Activated CD8-positive, alpha-beta memory T cell treated with anti-CD3 and anti-CD28 coated beads, Interleukin-2, amount 50 U/mL, for 48 hours (primary cell): Measurements from ENCODE around the gene SSUH2.
"Not testable (repeated sequence)": the region's sequence is repeated elsewhere in the genome, so short reads cannot be mapped to it uniquely, and the experiment has no call there.

ENCODE experiments used
- DNase-seq: peaks from one replicate; pipeline ENCODE4 v3.0.0-alpha.2; 2020

Gene SSUH2

DNA sequence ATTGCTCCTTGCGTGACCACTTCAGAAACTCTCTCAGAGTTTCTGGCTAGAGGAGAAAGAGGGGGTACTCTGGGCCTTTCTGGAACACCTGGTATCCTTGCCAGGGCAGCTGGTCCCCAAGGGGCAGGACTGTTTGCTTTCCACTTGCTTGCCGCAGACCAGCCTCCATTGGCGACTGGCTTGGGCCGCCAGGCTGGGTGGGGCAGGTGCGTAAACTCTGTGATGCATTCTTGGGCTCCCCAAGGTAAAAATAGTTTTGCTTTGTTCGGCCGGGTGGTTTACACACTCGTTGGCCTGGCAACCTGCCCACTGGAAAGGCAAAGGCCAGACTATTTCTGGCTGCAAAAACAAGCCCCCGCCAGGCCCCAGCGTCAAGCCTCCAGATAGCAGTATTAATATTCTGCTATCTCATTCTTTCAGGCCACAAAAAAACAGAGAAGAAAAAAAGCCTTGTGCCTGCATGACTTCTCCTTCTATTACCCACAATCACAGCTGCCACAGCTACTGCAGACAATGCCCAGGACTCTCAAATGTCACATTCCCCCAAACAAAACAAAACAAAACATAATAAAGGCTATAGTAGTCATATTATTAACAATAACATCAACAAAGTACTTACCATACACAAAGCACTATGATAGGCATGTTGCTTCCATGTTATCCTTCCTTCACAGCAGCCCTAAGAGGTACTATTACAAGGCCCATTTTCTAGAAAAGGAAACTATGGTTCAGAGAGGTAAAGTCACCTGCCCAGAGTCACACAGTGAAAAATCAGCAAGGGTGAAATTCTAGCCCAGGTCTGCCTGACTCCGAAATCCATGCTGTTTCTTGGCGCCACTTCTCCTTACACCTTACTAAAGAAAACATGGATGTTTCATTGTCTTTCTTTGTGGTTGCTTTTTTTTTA lies 14.0 kb upstream of the SSUH2 start:
- no peak for DNase-seq

DNA sequence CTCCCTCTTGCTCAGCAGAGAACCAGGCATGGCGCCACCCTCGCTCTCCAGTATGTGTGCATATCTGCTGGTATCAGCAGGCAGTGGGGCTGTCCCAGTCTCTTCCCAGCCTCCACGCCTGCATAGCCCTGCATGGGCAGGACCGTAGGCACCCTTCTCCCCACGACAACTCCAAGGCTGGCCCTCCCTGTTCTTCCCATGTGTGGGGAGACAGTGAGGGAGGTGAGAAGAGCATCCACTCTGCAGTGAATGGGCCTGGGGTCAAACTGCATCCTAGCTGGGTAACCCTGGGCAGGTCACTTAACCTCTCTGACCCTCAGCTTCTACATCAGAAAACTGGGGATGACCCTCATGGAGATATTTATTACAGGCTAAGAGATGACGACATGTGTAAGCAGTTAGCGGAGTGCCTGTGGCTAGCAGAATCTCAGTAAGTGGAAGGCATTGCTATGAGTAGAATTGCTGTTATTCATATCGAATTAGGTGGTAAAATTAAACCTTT lies 13.3 kb upstream of the SSUH2 start:
- DNase-seq = no peak

DNA sequence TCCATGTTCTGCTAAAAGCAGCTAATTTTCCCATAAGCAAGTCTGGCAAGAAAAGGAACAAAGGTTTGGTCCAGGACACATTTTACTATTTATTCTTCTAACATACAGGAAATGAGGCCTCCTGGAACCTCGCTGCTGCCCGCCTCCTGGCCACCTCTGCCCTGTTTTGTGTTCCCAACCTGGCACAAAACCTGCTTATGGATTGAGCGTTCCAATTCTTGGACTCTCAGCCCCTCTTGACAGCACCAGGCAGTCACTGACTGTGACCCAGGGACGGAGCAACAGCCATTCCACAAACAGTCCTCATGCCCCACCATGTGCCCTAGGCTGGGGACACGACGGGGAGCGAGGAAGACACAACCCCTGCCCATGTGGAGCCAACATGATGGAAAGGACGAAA lies 11.6 kb upstream of the SSUH2 start:
- no peak for DNase-seq

DNA sequence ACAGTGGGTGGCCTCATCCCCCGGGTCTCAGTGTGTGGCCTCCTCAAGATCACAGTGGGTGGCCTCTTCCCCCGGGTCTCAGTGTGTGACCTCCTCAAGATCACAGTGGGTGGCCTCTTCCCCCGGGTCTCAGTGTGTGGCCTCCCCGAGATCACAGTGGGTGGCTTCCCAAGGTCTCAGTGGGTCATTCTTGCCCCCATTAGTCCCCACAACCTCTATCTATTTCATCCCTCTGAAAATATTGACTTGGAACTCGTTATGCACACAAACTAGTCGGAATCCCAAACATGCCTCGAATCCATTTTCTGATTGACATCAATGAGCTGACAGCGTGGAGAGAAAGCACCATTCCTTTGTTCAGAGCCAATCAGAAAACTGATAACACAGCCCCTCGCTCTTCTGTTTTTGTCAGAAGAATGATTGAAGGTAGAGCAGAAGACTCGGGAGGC lies 10.8 kb upstream of the SSUH2 start:
- no peak for DNase-seq

DNA sequence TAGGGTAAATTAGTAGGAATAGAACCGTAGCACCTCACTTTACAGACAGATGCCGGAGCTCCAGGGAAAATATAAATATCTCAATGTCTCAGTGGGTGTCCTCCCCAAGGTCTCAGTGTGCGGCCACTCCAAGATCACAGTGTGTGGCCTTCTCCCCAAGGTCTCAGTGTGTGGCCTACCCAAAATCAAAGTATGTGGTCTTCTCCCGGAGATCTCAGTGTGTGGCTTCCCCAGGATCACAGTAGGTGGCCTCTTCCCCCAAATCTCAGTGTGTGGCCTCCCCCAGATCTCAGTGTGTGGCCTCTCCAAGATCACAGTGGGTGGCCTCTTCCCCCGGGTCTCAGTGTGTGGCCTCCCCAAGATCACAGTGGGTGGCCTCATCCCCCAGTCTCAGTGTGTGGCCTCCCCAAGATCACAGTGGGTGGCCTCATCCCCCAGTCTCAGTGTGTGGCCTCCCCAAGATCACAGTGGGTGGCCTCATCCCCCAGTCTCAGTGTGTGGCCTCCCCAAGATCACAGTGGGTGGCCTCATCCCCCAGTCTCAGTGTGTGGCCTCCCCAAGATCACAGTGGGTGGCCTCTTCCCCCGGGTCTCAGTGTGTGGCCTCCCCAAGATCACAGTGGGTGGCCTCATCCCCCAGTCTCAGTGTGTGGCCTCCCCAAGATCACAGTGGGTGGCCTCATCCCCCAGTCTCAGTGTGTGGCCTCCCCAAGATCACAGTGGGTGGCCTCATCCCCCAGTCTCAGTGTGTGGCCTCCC lies 10.2 kb upstream of the SSUH2 start:
- not testable (repeated sequence) for DNase-seq

DNA sequence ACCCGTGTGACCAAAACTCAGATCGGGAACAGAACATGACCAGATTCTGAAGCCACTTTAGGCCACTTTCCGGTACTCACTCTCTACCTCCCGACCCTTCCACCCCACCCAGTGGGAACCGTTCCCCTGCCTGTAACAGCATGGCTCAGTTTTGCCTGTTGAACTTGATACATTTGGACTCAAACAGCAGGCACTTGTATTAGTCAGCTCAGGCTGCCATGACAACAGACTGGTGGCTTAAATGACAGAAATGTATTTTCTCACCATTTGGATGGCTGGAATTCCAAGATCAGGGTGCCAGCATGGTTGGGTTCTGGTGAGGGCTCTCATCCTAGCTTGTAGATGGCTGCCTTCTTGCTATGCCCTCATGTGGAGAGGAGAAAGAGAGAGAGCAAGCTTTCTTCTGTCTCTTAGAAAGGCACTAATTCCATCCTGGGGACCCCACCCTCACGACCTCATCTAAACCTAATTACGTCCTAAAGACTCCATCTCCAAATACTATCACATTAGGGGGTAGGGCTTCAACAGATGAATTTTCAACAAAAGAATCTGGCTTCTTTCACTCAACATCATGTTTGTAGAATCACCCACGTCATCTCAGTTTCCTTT lies 9.3 kb upstream of the SSUH2 start:
- DNase-seq = no peak

DNA sequence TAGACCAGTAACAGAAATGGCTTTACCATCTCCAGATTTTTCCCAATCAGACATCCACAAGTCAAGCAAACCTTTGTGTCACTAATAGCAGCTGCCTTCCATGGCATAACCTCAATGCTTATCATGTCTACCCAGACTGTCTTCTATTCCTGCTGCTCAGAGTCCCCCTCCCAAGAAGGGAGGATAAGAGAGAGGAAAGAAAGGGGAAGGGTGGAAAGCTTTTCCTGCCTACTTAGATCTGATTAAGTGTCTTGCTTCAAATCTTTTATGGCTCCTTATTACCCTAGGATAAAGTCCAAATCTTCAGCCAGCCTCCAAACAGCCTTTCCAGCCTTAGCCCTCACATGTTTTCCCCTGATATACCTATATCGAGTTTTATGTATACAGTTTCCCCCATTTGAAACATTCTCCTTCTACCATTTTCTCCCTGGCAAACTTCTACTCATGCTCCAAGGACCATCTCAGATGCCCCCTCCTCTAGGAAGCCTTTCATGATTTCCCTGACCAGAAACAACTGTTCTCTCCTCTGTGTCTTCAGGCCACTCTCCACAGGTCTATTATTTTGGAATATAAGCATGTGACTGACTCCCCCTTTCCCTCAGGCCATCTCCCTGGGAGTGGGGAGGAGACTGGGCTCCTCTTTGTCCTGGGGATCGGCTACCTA lies 7.9 kb upstream of the SSUH2 start:
- DNase-seq = no peak

DNA sequence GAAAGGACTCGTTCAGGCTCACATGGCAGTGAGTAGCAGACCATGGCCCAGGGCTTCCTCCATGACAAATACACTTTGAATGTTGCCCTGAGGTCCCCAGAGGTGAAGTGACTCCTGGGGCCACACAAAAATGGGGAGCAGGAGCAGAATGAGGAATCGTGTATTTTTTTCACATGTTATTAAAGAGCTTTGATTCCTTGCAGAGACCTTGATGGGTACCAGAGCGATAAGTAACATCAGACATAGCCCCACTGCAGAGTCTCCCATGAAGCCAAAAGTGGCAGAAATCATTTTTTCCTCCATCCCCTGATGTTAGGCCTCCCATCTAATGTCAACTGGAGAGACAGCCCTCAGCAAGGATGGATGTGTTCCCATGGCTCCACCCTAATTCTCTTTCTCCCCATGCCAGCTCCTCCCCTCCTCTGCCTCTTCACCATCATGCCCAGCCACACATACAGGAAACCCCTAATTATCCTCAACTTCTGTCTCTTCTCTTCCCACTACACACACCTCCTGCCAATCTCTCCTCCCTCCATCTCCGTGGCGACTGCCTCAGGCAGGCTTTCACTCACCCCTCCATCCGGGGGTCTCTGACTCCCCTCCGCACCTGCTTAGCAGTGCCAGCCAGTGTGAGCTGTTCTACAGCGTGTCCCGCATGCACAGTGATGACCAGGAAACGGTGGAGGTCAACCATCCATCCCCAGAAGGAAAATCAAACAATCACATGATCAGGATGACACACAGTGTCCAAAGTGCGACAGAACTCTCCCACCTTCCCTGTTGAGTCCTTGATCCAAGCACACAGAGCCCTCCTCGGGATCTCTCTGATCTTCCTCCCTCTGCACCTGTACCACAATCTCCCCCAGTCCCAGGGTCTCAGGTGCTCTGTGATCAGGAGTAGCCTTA lies 7.1 kb upstream of the SSUH2 start:
- no peak for DNase-seq

DNA sequence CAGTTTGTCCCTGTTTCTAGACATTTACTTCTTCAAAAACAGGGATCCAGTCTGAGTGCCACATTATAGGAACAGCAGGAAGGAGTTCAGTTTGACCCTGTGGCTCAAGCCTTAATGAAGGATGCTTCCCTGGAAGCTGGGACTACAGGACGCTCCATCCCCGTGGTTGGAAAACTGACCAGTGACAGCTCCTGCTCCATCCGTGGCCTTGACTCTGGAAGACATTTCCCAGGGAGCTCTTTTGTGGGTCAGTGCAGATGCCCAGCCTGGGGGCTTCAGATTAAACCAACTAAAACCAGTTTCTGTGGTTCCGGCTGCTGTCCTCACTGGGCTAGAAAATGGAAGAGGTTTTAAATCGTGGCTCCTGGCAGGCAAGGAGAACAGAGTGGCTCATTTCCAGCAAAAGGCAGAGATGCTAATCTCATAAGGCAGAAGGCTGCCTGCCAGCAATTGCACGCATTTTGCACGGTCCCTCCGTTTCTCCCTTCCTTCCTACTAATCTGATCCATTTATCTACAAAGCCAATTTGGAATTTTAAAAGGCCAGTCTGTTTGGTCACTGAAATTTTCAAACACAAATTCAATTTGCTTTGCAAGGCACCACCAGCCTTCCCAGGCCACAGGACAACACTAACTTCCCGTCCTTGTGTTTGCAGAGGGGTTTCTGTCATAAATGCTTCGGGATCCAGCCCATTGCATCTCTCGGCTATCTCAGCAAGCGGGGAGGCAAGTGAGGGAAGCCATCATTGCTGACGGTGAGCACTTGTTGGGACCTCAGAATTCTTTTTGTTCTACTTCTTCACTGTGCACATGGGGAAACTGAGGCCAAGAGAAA lies 6.2 kb upstream of the SSUH2 start:
- DNase-seq = no peak

DNA sequence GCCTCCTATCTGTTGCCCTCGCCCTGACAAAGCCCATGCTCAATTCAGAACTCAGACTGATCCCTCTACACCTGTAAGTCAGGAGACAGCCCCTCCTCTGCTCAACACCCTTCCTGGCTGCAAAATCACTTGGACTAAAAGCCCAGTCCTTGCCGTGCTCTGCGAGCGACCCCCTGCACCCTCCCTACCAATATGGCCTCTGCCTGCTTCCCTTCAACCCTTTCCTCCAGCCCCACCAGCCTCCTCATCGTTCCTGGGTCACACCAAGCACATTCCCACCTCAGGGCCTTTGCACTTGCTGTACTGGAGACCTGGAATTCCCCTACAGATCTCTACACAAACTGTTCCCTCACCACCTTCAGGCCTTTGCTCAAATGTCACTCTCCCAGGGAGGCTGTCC lies 5.2 kb upstream of the SSUH2 start:
- DNase-seq = no peak

DNA sequence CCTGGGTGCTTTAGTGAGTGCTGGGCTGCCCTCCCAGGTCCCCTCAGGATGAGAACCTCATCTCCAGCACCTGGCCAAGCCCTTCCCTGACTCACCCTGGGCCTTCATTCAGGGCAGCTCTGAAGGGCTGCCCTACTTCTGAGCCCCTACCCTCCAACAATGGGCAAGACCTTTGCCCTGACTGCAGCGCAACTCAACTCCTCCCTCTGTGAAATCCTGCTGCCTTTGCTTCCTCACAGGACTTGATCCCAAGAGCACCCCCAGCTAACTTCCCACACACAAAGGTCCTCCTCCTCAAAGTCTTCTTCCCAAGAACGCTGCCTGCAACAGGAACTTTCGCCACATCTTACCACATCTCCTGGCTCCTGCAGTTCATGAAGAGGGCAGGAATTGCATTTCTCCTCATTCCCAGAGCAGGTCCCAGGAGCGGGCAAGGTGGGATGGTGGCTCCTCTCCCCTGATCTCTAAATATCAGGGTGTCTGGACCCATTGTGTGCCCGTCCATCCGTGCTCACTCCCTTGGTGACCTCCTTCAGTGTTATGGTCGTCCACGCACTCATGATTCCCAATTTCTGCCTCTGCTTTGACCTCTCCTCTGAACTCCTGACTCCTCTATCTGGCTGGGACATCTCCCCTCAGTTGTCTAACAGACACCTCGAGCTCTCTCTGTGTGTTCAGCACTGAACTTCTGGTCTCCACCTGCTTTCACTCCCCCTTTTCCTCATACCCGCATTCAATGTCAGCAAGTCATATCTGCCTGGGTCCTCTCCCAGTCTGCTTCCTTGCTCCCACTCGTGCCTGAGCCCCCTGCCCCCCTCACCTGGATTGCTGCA lies 4.5 kb upstream of the SSUH2 start:
- no peak for DNase-seq

DNA sequence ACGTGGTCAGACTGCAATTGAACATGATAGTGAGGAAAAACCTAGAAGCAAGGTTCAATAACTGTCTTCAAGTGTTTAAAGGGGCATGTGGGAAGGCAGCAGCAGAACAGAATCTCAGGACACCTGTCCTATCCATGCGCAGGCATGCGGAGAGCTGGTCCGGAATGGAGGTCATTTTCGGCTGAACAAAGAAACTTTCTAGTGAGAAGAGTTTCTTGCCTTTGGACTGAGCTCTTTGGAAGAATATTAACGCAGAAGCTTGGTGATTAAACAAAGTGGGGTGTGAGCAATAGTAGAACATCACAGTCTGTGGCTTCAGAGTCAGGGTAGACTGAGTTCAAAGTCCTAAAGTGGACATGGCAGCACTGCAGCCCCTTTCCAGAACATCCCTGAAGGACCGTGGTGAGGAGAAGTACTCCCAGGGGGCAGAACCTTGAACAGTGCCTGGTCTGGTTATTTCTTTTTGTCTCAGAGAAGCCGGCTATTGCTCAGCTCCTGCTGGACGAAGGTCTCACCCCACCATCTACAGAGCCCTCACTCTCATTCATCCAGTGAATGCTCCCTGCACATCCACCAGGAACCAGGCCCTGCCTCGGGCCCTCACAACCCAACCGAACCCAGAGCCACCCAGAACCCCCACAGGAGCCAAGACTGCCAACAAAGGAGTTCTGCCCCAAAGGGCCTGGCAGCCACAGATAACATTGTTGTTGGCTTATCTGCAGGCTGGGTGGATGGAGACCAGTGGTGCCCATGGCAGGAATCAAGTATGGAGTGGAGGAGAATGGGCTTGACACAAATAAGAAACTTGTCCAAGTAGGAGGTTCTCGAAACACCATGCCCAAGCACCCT lies 2.8 kb upstream of the SSUH2 start:
- DNase-seq = no peak

DNA sequence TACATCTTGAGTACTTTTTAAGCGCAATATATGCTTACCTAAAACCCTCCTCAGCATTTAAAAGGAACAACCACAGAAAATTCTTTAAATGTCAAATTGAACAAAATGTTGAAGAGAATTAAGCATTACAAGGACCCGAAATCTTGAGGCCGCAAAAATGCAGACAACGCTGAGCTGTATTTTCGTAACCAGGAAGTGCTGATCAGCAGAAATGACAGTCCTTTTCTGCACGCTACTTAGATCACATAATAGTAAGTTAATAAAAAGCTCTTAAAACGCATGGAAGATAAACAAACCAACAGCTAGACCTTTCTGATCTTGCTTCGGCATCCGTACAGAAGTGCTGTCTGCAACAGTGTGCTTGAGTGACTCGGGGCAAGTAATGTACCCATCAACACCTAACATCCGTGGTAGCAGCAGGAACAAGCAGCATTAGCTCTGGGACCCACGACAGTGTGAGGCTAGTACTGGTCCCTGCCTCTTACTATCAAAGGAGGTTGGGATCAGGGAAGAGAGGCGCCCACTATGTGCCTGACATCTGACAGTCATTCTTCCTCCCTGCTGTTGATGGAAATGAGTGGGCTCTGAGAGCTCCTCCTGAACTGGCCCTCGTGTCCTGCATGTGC lies 1.8 kb upstream of the SSUH2 start:
- DNase-seq = no peak

DNA sequence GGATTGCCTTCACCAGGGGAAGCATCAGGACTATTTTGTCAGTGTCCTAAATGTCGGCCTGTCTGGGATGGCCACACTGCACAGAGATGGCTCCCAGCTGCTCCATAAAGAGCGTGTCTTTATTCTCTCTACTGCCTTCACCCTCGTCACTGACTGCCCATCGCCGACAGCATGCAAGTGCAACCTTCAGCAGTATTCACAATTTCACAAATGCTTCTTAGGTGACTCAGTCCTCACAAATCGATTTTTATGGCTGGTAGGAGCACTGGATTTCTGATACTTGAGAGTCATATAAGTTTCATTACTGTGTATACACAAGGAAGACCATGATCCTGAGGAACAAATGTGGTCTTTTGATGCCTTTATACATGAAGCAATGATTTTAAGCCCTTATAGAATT lies 1.1 kb upstream of the SSUH2 start:
- no peak for DNase-seq

DNA sequence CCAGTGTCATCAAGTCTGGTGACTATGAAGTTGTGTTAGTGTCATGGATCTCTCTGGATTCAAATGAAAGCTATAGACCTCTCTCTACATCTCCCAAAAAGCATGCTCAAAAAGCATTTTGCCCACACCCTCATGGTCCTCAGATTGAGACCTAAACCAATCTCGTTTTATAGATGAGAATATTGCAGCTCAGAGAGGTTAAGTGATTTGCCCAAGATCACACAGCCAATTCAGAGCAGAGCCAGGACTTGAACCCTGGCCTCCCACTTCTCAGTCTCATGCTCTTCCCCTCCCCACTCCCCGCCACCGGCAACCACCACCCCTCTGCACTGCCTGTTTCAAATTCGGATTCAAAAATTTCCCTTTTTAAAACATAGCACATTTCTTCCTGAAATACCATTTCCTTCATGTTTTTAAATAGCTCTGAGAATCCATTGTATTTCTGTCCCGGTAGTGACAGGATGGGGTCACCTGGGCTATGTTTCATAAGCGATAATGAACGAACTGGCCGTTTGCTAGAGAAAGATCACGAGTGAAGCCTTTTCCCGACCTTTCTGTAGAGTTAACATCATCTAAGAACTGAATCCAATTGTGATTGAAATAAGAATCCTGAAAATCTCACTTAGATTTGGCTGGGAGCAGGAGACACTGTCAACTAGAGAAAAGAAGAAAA lies 769 bp downstream of the SSUH2 start:
- no peak for DNase-seq

DNA sequence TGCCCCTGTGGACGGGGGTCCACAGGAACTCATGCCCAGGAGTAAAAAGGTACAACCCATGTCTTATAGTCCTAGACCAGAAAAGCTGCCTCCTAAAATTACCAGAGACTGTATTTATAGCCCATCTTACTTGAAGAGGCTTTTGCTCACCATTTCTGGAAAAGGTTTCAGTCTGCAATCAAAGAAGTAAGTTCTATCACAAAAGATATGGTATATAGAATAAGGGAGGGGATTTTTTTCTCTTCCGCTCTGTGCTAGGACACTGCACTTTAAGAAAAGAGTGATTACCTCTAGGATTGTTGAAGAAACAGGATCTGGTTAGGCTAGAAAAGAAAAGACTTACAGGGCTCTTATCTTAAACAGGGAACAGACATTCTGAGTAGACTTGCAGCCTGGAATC lies 2.6 kb downstream of the SSUH2 start:
- DNase-seq = no peak

DNA sequence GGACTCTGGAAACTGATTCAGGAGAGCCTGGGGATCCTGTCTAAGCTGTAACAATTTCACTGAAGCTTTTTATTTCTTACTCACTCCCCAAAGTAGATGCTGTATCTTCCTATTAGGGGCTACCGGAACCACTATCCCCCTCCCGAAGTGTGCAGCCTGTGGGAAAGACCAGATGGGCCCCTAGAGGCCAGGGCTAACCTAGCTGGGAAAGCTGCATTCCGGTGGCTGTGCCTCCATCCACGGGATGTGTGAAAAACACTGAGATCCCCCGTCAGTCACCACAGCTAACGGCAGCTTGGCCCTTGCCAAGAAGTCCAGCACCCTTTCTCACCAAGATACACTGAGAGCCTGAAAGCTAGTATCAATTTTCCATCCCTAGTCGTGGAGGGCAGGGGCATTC lies 3.1 kb downstream of the SSUH2 start:
- no peak for DNase-seq

DNA sequence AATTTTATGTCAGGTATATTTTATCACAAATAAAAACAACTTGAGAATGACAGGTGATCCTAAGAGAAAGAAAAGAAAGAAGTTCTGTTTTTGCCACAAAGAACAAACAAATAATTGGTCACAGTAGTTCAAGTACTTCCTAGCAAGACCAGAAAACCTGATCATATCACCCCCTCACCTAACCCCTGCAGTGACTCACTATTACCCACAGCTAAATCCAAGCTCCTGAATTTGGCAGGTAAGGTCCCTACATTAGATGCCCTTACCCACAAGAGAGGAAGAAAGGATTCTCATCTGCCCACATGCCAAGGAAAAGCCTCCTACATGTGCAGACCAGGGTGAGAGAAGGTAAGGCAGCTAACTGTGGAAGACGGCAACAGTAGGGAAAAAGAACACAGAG lies 4.4 kb downstream of the SSUH2 start:
- DNase-seq = no peak
